NCI-H1048 (cell line): ENCODE measurements around the gene CDH24.

Experiments
- DNase-seq: peaks from one replicate; lab custom pipeline; 2025; lab: John Stamatoyannopoulos, UW

The CDH24 gene

DNA sequence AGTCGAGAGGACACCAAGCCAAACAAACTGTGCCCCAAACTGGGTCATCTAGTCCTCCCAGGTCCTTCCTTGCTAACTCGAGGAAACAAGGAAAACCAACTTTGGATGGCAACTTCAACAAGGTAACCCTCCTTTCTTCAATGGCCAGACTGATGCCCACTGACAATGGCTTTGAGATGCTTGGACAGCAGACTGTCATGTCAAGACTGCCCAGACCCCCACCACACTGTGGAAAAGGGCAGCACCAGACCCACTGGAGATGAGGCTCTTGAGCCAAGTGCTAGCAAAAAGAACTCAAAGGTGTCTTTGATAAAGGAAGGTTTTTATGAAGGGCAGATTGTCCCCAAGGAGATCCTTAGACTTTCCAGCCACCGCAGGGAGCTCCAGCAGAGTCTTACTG is 9.0 kb upstream of the CDH24 start:
- no peak for DNase-seq

GRCh38 chr14:23063601-23064000 is 6.3 kb upstream of the CDH24 start:
- DNase-seq, result no peak

DNA sequence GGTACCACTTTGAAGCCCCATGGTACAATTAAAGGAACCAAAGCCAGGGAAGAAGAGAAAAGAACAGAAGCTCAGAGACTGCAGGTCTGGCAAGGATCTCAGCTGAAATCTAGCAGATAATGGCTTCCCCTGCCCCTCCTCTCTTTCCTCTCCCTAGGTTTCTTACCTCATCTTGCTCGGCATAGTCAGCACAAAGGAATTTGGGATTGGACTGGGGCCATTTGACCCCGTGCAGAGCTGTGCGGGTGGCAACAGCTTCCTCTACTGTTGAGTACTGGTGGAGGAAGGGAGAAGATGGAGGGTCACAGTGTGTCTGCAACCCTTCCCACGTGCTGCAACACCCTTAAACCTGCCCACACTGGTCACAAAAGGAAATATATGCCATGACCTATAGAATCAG is 4.7 kb upstream of the CDH24 start:
- no peak for DNase-seq

- DNase-seq, result no peak
Measured at GRCh38 chr14:23060536-23061260, 3.4 kb upstream of the CDH24 start.

- DNase-seq, result no peak
Measured at GRCh38 chr14:23058654-23059504, 1.6 kb upstream of the CDH24 start.

DNA sequence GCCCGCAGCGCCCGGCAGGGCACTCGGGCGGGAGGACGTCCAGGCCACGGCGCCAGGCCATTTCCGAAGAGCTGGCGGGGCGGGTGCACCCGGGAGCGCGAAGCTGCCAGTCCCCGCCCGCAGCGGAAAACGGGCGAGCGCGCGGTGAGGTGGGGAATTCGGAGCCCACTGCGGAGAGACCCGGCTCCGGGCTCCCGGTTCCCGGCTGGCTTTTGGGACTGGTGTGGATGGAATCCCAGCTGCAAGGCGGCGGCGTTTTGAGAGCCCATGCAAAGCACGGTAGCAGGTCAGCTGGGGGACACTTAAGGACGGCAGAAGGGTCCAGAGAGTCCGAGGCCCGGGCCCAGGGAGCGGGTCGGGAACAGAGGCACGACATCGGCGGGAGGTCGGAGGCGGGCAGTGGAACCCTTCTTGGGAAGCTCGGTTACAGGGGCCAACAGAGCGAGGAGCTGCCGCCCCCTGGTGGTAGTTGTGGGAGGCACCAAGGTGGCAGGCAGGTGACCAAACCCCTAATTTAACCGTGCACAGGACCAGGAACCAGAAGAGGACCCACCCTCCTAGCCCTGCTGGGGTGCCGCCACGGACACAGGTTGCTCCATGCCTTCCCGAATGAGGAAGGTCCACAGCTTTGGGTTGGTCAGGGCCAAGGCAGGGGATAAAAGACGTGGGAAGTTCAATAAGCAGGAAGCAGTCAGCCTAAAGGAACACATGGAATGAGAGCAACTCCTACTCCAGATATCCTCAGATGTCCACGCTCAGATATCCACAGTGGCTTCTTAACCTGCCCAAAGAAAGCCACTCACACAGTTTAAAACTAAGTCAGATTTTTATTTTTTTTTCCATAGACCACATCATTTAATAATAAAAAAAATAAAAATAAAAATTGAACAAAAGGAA is 685 bp upstream of the CDH24 start:
- DNase-seq, result no peak

DNA sequence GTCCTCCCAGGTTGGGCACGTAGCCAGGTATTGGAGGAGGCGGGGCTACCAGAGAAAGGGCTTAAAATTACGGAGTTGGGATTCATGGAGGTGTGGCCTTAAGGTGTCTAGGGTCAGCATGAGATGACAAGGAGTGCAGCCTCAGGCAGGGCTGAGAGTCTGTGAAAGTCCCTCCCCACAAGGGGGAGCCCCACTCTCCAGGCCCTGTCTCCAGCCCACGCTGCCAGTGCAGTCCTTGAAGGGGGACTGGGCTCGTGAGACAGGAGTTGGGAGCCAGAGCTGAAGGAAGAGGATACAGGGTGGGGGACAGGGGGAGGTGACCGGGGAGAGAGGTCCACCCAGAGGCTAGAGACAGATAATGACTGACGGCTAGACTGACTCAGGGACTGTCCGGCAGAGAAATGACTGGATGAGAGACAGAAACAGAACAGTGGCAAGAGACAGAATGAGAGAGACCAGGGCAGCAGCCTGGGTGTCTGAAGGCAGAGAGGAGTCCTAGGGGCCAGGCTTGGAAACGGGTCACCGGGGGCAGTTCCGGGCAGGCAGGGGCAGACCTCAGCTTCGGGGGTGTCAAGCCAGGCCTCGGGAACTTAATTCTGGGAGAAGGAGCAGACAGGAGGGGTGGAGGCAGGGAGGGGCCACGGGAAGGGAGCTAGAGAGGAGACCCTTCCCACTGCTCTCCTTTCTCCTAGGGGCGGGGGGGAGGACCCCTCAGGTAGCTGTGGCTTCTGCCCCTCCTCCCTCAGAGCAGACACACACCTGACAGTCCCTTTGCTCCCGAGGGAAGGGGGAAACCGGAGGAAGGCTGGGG is 970 bp downstream of the CDH24 start:
- DNase-seq, result no peak

GRCh38 chr14:23055621-23056144 is 1.6 kb downstream of the CDH24 start:
- DNase-seq, result no peak

- no peak for DNase-seq
Measured at GRCh38 chr14:23055147-23055550, 2.2 kb downstream of the CDH24 start.

DNA sequence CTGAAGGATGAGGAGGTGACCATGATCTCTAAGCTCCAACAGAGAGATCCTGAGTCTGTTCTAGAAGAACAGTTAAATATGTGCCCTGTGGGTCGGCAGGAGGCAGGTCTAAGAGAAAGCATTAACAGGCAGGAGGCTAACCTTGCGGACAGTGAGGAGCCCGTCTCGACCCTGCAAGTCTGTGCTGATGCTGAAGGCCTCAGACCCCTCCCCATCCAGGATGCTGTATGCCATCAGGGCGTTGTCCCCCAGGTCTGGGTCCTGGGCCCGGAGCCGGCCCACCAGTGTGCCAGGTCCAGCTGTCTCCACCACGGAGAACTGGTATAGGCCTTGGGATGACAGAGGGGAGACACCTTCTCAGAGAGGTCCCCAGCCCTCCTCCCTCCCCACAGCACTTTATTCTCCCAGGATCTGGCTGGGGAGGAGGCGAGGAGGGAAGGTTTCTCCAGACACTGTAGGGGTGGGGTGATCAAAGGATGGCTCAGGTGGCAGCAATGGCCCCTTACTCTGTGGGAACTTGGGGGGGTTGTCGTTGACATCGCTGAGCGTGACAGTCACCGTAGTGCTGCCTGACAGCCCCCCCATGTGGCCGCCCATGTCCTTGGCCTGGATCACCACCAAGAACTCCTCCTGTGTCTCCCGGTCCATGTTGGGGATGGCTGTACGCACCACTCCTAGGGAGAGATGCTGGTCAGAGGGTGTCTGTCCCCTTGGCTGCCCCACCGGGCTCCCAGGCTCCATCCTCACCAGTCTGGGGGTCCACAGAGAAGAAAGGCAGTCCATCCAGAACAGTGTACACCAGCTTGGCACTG is 3.1 kb downstream of the CDH24 start:
- DNase-seq, result no peak

- no peak for DNase-seq
Measured at GRCh38 chr14:23053426-23053825, 3.9 kb downstream of the CDH24 start.

GRCh38 chr14:23052671-23053070 is 4.6 kb downstream of the CDH24 start:
- no peak for DNase-seq

DNA sequence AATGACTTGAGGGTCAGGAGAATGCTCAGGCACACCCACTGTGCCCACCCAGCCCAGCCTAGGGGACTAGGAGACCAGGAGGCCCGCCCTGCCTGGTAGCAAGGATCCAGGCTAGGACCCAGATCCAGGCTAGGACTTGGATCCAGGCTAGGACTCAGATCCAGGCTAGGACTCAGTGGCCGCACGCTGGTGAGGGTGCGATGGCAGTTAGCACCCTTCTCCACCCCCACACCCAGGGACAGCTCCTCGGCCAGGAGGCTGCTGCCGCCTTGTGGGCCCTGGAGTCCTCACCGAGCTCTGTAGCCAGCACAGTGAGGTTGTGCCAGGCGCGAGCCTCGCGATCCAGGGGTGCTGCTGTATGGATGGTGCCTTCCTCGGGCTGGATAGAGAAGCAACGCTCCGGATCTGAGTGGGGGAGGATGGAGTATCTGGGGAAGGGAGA is 5.1 kb downstream of the CDH24 start:
- DNase-seq, result no peak

DNA sequence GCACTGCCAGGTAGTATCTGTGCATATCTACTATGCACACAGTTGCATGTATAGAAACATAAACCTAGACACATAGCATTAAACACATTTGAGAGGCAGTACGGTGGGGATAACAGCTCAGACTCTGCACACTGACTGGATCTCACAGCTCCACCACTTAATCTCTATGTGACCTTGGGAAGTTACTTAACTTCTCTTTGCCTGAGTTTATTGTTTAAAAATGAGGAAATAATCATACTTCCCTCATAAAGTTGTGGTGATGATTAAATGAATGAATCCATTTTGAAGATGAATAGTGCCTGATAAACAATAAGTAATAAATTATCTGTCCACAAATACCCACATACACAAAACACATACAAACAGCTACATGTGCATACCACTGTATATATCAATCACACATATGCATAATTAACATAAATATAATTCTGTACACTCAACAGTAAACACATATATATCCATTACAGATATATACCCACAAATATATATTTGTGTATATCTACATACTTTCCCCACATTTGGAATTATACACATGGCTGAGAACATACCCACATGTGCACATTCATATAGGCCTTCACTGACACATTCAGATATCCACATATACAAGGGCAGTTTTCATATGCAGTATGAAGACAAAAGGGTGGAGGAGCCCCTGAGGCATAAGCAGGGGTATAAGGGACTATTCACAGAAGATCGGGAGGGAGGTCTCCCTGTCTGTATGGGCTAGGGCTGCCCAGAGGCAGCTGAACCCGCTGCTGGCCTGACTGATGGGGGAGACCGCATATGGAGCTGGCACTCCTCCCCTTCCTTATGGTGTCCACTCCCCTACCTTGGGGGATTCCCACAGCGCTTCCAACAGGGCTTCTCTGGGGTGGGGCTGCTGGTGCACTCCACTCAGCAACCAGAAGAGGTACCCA is 5.9 kb downstream of the CDH24 start:
- no peak for DNase-seq

GRCh38 chr14:23049011-23049410 is 8.3 kb downstream of the CDH24 start:
- no peak for DNase-seq

- no peak for DNase-seq
Measured at GRCh38 chr14:23047751-23048693, 9.3 kb downstream of the CDH24 start.

- DNase-seq, result no peak
Measured at GRCh38 chr14:23047034-23047634, 10.2 kb downstream of the CDH24 start.
